ENCODE data around the gene ADA. TPM values are rescaled to one million over a fixed set of nuclear protein-coding genes. Genes with fewer than 3 reads are reported as not detected.

ADA gene
- total RNA-seq, 4 donors from 2014 or later, result 1.6 to 25.6 (median 5.0) TPM

- no peak for TF ChIP-seq POLR2A (IDR thresholded peaks at IDR 0.05)
- TF ChIP-seq CTCF (IDR thresholded peaks at IDR 0.05), result no peak
- no peak overlapping the region for H3K4me3 ChIP-seq
- no peaks in the 10 kb centered on the region for H3K9me3 ChIP-seq
- no peaks in the 10 kb centered on the region for H3K27me3 ChIP-seq
- H3K4me1 ChIP-seq, result peaks cover 0 to 22% (median 3%) of the 10 kb centered on the region in 4 donors
- H3K36me3 ChIP-seq, result peaks cover 0 to 67% (median 0%) of the 10 kb centered on the region in 3 donors
- DNase-seq, result no peak
- no peak overlapping the region for H3K27ac ChIP-seq
These were observed 31.5 kb downstream of the ADA start for GRCh38 chr20:44620030-44620429.

GRCh38 chr20:44619294-44619693 is 32.2 kb downstream of the ADA start:
- peaks cover 0 to 70% (median 0%) of the 10 kb centered on the region in 3 donors for H3K36me3 ChIP-seq
- no peak for TF ChIP-seq POLR2A (IDR thresholded peaks at IDR 0.05)
- TF ChIP-seq CTCF (IDR thresholded peaks at IDR 0.05), result no peak

GRCh38 chr20:44618318-44618731 is 33.2 kb downstream of the ADA start:
- H3K36me3 ChIP-seq, result peaks cover 0 to 70% (median 0%) of the 10 kb centered on the region in 3 donors

More at GRCh38 chr20:44619294-44619693, 32.2 kb downstream of the ADA start:
- Histone ChIP-seq H3K4me1 (peaks cover 0 to 22% (median 3%) of the 10 kb centered on the region in 4 donors), H3K27ac (no peak overlapping the region), H3K4me3 (no peak overlapping the region), H3K9me3 (no peaks in the 10 kb centered on the region), H3K27me3 (no peaks in the 10 kb centered on the region)
- DNase-seq, result no peak

GRCh38 chr20:44616604-44616964 is 34.9 kb downstream of the ADA start:
- DNase-seq, result no peak
- Histone ChIP-seq H3K4me3 (no peak overlapping the region), H3K36me3 (peaks cover 0 to 58% (median 0%) of the 10 kb centered on the region in 3 donors), H3K27me3 (no peaks in the 10 kb centered on the region), H3K27ac (peak overlapping the region in 2 of 4 donors; percentile 26 to 31), H3K9me3 (no peaks in the 10 kb centered on the region), H3K4me1 (peaks cover 0 to 22% (median 3%) of the 10 kb centered on the region in 4 donors)
- TF ChIP-seq CTCF (IDR thresholded peaks at IDR 0.05) (no peak), POLR2A (IDR thresholded peaks at IDR 0.05) (no peak)

More at GRCh38 chr20:44618318-44618731, 33.2 kb downstream of the ADA start:
- peak; percentile 43 to 68 (median 57) for DNase-seq
- H3K4me1 ChIP-seq, result peaks cover 0 to 22% (median 3%) of the 10 kb centered on the region in 4 donors
- H3K27ac ChIP-seq, result peak overlapping the region in 1 of 4 donors; percentile 10
- no peaks in the 10 kb centered on the region for H3K9me3 ChIP-seq
- TF ChIP-seq CTCF (IDR thresholded peaks at IDR 0.05) (no peak), POLR2A (IDR thresholded peaks at IDR 0.05) (no peak)
- H3K27me3 ChIP-seq, result no peaks in the 10 kb centered on the region
- H3K4me3 ChIP-seq, result no peak overlapping the region

- TF ChIP-seq POLR2A (IDR thresholded peaks at IDR 0.05) (no peak), CTCF (IDR thresholded peaks at IDR 0.05) (no peak)
- Histone ChIP-seq H3K36me3 (peaks cover 0 to 55% (median 0%) of the 10 kb centered on the region in 3 donors), H3K9me3 (no peaks in the 10 kb centered on the region), H3K4me1 (peaks cover 0 to 22% (median 3%) of the 10 kb centered on the region in 4 donors), H3K27me3 (no peaks in the 10 kb centered on the region), H3K27ac (peak overlapping the region; percentile 26 to 36 (median 33)), H3K4me3 (no peak overlapping the region)
- no peak for DNase-seq
These were observed 35.5 kb downstream of the ADA start for GRCh38 chr20:44615876-44616603.

Data from Peyer's patch (tissue), 4 donors.